Measurements from ENCODE around the gene NTMT1.

Gene NTMT1

DNA sequence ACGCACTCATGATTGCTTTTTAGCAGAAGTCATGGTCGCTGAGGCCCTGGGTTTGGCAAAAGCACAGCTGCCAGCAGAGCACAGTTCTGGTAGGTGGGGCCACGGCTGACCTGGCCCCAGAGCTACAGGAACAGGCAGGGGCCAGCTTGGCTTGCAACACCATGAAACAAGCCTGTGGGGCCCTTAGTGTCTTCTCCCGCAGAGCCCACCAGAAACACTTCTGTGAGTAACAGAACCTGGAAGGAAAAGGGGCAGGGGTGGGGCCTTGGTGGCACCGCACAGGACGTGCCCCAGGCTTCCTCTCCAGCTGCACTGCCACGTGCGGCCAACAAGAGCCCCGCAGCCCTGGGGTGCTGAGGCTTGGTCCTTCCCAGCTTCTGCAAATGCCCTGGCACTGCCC is 11.1 kb downstream of the NTMT1 start:
- no peak for DNase-seq (ENCODE audit: low spot score)

DNA sequence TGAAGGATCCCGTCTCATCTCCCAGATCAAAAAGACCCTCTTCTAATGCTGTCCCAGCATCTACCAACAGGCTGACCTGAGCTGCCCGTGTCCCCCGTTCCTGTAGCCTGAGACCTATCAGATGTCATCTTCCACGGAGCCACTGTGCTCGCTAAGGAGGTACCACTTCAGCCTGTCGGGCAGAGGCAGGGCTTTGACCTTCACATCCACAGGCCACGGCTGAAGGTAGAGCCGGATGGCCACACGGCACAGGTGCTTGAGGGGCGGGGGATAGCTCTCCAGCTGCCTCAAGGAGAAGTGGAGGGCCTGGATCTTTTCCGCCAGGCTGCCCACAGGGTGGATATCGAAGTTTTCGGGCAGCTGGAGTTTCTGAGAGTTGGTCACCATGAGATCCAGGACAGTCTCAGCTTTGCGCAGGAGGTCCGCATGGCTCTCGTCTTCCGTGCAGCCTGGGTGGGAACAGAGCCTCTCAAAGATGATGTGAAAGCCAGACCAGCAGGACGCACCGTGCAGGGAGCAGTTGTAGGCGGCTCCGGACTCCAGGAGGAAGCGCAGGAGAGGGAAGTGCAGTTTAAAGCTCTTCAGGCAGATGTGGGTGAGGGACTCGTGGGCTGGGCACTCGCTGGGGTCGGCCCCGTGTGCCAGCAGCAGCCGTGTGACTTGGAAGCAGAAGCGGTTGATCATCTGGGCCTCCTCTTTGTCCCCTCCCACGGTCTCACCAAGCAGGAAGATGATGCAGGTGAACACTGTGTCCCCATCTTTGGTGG is 11.9 kb downstream of the NTMT1 start:
- DNase-seq (ENCODE audit: low spot score): no peak

DNA sequence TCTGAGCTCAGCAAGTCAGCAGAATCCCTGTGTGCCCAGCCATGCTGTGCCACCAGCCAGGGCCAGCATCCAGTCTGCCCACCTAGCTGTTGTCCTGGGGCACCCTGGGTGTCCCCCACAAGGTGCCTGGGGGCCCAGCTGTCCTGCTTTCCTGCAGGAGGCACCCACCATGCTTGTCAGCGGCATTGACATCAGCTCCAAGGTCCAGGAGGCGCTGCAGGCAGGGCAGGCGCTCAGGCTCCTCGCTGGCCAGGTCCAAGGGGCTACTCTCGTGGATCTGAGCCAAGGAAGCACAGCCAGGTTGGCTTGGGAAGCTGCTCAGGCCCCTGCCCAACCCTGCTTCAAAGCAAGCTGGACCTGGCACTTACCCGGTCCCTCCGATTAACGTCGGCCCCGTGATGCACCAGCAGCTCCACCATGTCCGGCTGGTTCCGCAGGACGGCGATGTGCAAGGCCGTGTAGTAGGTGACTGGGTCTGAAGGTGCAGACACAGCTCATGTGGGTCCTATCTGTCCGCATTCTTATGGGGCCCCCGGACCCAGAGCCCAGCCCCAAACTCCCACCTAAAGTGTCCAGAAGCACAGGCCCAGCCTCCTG is 13.2 kb downstream of the NTMT1 start:
- DNase-seq (ENCODE audit: low spot score): no peak

DNA sequence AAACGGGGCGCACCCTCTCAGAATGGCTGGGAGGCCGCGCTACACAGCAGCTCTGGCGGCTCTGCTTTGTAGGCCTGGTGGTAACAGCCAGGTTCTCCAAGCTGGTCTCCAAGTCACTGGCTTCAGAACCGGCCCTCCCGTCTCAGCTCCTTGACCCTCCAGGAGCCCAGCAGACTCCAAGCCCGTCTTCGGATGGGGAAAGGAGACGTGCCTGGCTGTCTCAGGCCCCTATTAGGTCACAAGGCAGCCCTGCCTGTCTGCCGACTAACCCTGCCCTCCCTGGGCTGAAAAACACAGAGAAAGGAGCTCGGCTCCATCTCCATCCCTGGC is 13.8 kb downstream of the NTMT1 start:
- DNase-seq (ENCODE audit: low spot score): no peak

DNA sequence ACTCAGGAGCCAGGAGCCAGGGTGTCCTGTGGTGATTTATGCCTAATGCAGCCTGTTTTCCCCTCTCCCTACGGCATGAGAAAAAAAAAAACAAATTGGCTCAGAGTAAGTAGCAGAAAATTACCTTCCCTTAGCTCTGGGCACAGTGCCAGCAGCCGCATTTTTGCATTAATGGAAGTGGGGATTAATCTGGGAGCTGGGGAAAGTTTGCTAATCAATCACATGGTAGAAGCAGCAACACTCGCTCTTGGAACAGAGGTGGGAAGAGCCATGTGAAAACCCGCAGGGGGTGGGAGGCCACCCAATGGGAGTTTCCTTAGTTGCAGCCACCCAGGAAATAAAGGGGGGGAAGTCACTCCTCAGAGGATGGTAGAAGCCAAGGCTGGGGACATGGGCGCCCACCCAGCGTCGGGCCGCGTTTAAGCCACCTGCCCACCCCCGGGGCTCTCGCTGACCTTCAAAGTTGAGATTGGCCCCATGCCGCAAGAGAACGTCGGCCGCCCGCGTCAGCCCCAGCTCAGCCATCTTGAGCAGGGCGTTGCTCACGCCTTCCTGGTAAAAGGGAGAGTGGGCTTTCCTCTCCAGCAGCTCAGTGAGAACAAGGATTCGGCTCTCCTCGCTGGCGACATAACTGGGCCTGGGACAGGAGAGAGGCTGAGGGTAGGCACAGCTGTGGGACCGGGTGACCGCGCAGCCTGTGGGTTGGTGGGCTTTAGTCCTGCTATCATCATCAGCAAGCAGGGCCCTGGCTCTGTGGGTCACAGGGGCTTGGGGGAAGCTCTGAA is 14.3 kb downstream of the NTMT1 start:
- peak; percentile 27 for DNase-seq (ENCODE audit: low spot score)

DNA sequence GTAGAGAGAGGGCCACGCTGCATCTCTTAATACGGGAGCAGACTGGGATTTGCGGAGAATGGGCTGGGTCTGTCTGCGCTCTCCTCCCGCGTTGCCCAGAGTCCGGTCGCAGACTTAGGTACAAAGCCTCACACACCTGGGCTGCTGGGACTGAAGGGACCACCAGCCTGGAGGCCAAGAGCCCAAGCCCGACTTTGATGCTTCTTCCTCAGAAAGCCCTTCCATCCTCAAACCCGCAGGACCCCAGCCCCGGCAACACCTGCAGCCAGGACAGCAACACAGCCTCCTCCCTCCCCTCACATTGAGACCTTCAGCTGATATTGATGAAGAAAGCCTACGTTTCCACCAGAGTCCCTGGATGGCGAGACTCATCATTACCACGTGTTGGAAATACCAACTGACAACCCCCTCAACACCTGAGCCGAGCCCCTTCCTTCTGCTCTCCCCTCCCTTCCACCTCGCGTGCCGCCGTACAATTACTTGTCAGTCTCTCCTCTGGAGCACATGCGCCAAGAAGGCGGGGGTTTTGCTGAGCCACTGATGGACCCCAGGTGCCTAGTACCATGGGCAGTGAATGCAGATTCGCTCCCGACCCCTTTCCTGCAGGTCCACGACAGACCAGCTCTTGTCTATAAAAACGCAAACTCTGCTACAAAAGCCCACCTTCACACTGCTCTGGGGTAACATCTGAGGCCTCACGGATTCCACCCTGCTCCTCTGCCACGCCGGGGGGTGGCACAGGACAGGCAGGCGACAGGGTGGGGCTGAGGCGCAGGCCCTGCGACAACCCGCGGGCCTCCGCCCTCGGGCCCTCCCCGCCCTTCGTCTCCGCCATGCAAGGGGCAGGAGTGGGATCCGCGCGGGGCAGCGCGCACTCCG is 15.1 kb downstream of the NTMT1 start:
- DNase-seq (ENCODE audit: low spot score): no peak

DNA sequence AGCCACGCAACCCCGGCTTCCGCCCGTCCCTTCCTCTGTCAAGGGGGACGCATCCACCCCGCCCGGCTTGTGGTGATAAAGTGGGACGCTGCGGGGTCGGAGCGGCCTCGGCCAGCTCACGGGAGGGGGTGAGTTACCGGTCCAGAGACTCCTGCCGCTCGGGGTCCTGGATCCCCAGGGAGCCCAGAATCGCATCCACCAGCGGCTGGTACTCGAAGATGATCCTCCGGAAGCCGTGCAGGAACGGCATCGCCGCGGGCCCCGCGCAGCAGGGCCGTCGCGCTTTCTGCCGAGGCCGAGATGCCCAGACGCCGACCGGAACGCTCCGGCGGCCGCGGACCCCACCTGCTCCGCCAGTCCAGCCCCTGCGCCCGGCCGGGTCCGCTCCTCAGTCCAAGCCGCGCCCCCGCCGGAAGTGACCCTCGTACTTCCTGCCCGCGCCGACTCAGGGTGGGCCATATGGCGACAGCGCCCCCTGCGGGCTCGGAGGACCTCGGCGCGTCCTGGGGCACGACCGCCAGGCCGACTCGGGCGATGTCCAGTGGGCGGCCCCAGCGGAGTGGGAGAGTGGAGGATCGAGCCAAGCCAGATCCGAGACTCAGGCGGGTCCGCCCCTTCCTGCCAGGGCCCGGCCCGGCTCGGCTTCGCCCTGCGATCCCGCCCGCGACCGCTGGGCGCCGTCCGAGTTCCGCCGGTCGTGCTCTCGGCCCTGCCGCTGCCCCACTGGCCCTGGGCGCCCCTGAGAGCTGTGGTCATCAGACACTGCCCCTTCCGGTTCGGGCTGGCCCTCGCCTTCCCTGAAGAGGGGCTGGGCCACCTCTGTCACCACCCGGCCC is 16.0 kb downstream of the NTMT1 start, which contains the start of gene ASB6:
TSS of gene ASB6 (minus strand) at position 402 of the 836 bp plus-strand sequence. CDS start at position 250, 152 bp downstream.
- DNase-seq (ENCODE audit: low spot score): peak; percentile 100

DNA sequence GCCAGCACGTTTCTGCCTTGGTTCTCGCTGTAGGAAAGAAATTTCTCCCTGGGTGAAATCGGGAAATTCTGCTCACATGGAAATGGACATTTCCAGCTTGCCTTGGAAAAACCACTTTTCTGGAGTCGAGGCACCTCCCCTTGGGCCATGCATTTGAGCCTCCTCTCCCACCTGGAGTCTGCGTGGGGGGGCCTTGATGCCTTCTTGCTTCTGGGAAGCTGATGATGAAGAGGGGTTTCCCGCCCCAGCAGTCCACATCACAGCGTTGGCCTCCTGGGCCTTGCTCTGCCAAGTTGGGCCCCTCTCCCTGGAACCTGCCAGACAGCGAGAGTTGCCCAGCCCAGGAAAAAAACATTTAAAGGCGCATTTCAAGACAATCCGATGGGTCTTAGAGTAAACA is 17.7 kb downstream of the NTMT1 start:
- DNase-seq (ENCODE audit: low spot score): no peak

DNA sequence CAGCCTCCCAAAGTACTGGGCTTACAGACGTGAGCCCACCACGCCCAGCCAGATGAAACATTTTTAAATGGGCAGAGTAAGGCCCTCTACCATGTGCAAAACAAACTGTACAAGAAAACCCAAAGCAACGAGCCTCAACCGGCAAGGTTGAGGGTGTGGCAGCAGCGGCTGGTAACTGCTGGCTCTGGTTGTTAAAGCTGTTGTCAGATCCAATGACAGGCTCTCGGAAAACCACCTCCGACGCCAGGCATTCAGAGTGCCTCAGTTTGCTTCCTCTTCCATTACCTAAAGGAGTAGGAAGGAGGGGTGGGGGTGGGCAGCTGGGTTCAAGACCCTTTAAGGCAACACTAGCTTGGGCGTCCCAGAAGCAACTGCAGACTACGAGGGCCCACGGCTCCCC is 18.4 kb downstream of the NTMT1 start:
- DNase-seq (ENCODE audit: low spot score): no peak

DNA sequence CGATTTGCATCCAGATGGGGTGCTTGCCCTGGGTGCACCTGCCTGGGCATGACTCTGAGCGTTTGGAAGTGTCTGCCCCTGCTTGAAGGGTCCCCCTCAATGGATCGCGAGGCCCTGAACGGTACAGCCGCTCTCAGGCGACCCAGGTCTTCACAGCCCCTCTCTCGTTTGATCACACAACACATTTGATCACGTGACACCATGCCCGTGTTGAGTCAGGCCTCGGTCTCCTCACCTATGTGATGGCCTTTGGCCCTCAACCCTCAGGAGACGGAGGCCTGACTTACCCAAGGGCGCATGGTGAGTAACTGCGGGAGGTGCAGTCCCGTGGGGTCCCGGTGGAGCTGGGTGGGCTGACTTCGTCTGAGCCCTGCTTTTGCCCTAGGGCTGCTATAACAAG is 18.9 kb downstream of the NTMT1 start:
- no peak for DNase-seq (ENCODE audit: low spot score)

DNA sequence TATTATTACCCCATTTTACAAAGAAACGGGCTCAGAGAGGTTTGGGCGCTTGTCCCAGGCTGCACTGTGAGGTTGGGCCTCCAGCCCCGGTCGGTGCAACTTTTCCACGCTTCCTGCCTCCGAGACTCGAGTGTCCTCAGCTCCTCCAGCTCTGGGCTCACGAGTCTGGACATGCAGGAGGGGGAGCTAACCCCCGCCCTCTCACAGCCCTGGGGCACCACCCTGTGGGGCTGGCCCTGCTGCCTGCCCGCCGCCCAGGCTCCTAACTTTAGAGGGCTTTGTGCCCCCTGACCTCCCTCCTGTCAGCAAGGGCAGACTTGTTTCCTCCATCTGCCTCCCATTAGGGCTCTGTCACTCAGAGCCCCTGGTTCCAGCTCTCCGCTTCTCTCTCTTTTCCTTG is 20.3 kb downstream of the NTMT1 start:
- DNase-seq (ENCODE audit: low spot score): no peak

DNA sequence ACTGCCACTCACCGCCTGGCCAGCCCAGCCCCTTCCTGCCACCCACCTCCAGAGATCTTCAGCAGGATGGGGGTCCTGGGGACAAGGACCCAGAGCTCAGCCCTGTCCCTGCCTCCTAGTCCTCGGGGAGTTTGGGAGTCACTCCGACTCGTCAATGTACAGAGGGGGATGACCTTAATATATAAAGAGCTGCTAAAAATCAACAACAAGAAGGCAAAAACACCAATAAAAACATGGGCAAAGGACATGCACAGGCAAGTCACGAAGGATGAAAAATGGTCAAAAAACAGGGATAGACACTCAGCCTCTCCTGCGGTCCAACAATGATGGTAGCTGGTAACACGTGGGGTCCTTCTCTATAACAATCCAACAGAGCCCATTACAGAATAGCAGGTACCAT is 20.7 kb downstream of the NTMT1 start:
- DNase-seq (ENCODE audit: low spot score): no peak

DNA sequence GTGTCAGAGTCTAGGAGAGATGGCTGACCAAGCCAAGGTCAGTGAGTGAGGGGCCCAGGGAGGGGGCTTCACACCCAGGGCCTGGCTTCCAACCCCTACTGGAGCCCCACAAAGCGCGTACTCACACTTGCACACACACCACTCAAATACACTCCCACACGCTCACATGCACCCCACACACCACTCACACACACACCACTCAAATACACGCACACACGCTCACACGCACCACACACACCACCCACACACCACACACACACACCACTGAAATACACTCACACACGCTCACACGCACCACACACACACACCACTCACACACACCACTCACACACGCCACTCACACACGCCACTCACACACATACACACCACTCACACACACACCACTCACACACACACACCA is 21.7 kb downstream of the NTMT1 start:
- no peak for DNase-seq (ENCODE audit: low spot score)

DNA sequence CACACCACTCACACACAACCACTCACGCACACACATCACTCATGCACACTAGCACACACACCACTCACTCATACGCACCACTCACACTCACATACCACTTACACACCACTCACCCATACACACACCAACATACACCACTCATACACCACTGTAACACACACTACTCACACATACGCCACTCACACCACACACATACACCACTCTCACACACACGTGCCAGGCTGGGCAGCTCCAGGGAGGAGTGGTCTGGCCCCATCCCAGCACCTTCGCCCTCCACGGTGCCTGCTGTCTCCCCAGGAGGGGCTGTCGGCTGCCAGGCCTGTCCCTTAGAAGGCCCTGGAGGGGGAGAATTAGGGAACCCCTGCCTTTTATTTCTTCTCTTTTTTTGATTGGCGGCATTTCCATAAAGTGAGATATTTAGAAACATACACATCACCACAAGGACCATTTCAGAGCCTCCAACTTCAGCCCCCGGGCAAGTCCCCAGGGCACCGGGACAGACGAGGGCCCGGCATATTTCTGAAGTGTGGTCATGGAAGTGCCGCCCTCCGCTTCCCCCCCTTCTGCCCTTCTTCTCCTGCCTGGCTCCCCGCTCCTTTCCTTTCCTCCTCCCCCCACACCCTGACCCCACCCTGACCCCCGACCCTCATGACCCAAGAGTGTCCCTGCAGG is 22.3 kb downstream of the NTMT1 start:
- no peak for DNase-seq (ENCODE audit: low spot score)

DNA sequence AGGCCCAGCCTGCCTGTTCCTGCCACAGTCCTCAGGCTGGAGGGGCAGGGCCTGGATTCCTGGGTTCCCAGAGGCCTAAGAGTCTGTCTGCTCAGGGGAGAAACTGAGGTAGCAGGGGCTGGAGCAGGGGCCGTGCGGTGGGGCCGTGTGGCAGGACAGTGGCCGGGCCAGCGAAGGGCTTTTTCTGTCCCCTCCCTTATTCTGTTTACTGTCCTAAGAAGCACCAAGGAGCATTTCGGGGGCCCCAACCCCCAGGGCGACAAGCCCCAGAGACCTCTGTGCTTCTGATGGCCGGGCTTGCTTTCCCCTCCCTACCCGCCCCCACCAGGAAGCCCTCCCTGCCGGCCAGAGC is 22.8 kb downstream of the NTMT1 start:
- DNase-seq (ENCODE audit: low spot score): no peak

DNA sequence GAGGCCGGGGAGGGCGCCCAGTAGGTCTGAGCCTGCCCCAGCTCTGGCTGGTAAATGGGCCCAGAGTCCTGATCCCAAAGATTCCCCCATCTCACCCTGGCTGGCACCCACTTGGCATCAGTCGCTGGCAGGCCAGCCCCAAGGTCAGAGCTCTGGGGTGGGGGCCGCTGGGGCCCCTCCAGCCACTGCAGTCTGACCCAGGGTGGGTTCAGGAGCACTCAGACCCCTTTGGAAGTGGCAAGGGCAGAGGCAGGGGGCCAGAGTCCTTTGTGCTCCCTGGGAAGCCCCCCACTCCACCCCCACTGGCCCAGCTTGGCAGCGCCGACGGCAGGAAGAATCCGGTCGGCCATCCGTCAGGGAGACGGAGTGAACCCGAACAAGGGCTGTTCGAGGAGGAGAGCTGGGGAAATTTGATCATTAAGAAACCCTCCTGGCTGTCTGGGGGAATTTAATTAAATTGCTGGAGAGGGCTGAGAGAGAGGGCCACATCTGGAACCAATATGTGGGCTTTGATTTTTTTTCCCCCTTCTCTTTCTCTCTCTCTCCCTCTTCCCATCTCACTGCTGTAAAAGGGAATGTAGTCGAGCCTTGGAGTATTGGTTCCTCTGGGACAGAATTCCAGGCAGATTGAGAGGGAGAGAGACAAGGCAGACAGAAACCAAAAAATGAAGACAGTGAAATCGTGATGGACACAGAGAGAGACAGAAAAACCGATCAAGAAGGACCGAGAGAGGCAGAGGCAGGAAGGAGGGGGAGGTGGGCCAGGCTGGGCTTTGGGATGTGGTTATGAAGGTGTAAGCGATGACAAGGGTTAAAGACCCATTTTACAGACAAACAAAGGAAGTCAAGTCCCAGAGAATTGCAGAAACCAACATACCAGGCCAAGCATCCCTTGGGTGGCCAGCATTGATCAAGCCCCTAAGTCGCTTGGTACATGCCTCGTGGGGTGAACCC is 24.0 kb downstream of the NTMT1 start:
- no peak for DNase-seq (ENCODE audit: low spot score)

DNA sequence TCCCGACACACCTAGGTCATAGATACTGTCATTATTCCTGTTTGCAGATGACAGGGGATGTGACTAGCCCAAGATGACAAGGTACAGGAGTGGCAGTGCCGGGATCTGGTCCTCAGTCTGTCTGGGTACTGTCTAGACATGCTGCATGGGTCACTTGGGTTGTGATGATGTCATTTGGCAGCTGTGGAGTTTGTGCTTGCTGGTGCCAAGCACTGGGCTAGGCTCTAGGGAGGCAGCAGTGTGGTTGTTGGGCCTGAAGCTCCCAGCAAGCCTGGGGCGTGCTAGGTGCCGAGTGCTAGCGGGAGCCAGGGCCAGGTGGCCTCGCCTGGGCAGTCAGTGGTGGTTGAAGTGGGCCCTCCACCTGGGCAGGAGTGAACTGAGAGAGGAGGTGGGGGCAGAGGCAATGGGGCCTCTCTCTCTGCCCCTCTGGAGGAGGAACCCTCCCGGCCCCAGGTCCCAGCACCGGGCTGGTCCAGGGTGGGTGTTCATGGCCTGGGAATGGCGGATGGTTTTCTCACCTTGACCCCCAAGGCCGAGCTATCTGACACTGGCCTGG is 24.8 kb downstream of the NTMT1 start:
- DNase-seq (ENCODE audit: low spot score): no peak

DNA sequence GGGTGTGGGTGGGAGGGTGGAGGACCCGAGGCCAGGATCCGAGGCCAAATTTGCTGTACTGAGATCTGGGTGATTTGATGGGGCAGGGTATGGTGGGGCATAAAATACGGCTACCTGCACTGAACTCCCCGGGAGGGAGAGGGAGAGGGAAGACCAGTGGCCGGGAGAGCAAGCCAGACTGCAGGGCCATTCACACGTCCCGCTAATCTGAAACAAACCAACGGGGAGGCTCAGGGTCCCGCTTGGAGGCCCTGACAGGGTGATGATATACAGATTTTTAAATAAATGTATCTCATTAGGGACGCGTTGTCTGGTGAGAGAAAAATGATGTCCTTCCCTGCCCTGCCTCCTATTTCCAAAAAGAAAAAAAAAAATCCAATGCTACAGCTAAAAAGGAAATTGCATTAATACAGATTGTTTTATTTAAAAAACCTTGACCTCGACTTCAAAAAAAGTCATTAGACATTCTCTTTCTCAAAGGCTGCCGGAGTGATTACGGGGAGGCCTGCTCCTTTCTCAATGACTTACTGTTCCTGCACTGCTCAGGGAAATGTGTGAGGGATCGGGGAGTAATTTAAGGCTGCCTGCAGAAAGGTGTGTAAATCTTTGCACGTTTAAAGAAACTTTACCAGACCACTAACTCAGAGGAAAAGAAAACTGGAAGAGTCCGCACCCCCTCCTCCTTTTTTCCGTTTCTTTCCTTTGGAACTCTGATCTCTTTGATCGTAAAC is 28.0 kb downstream of the NTMT1 start:
- DNase-seq (ENCODE audit: low spot score): no peak
